ENCODE results near the gene PAX4.

DNA sequence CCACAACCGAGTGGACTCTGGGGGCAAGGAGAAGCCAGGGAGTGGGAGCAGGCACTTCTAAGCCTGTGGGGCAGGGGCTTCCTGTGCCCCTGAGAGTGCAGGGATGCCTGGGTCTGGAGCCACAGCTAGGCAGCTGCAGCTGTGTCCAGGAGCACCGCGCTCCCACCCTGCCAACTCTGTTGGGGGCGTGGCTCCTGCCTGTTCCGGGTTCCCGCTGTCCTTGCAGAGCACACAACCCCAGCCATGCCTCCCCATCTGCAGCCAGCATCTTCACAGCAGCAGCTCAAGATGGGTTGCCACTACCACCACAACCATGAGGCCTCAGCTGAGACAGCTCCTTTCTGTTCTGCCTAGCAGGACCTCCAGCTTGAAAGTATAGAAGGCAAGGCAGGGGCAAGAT, 8.6 kb downstream of the PAX4 start:
- TF ChIP-seq, protein P1, sequence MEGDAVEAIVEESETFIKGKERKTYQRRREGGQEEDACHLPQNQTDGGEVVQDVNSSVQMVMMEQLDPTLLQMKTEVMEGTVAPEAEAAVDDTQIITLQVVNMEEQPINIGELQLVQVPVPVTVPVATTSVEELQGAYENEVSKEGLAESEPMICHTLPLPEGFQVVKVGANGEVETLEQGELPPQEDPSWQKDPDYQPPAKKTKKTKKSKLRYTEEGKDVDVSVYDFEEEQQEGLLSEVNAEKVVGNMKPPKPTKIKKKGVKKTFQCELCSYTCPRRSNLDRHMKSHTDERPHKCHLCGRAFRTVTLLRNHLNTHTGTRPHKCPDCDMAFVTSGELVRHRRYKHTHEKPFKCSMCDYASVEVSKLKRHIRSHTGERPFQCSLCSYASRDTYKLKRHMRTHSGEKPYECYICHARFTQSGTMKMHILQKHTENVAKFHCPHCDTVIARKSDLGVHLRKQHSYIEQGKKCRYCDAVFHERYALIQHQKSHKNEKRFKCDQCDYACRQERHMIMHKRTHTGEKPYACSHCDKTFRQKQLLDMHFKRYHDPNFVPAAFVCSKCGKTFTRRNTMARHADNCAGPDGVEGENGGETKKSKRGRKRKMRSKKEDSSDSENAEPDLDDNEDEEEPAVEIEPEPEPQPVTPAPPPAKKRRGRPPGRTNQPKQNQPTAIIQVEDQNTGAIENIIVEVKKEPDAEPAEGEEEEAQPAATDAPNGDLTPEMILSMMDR (conservative IDR thresholded peaks at IDR 0.05; ENCODE audit: low read length) = no peak
- TF ChIP-seq EZH2phosphoT487 (IDR thresholded peaks at IDR 0.05; ENCODE audit: borderline replicate concordance) = no peak
